Measurements from ENCODE around the gene IGFBP2.

DNA sequence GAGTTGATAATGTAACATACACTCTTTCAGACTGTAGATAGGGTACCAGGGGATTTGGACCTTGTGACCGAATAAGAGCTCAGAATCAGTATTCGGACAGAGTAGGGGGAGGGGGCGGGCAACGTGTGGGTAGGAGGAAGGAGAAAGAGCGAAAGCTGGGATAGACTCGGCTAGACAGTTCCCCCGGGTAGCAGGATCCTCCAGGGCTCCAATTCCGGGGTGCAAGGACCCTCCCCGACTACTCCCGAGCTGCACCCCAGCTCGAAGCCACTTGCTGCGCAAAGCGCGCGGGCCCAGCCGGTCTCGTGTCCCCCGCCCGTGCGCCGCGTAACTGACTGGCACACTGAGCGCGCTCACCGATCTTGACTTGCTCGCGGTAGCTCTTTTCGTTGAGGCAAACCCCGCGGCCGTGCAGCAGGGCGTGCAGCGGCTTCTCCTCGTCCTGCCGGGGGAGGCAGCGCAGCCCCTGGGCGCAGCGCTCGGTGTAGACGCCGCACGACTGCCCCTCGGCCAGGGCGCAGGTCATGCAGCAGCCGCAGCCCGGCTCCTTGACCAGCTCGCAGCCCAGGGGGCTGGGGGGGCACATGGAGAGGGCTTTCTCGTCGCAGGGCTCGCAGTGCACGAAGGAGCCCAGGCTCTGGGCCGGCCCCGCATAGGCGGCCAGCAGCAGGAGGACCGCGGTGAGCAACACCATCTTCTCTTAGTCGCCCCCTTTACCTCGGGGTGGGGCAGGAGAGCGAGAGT lies 61.0 kb downstream of the IGFBP2 start:
- TF ChIP-seq, protein P1, sequence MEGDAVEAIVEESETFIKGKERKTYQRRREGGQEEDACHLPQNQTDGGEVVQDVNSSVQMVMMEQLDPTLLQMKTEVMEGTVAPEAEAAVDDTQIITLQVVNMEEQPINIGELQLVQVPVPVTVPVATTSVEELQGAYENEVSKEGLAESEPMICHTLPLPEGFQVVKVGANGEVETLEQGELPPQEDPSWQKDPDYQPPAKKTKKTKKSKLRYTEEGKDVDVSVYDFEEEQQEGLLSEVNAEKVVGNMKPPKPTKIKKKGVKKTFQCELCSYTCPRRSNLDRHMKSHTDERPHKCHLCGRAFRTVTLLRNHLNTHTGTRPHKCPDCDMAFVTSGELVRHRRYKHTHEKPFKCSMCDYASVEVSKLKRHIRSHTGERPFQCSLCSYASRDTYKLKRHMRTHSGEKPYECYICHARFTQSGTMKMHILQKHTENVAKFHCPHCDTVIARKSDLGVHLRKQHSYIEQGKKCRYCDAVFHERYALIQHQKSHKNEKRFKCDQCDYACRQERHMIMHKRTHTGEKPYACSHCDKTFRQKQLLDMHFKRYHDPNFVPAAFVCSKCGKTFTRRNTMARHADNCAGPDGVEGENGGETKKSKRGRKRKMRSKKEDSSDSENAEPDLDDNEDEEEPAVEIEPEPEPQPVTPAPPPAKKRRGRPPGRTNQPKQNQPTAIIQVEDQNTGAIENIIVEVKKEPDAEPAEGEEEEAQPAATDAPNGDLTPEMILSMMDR (IDR thresholded peaks at IDR 0.05; ENCODE audit: low read depth, low read length): no peak
- TF ChIP-seq EZH2phosphoT487 (IDR thresholded peaks at IDR 0.05; ENCODE audit: low read depth): no peak
